Panc1 (cell line): ENCODE results near the gene CC2D1A.

Source experiments
- TF ChIP-seq, protein P1 (sequence below), 2 experiments: IDR thresholded peaks; 2 replicates each; pipeline ENCODE4 v1.6.1; 2011 to 2012; ENCODE audit warnings: low read depth in 2 of 2, control low read depth in 1 of 2, low read length in 1 of 2, mild to moderate bottlenecking in 1 of 2, moderate library complexity in 1 of 2; ENCODE audit not compliant: insufficient read depth in 1 of 2
- TF ChIP-seq, protein P2 (sequence below): fragments of 450-650 bp; IDR thresholded peaks from 2 replicates; pipeline ENCODE4 v1.5.1; 2017; ENCODE audit warnings: mild to moderate bottlenecking

DNA sequence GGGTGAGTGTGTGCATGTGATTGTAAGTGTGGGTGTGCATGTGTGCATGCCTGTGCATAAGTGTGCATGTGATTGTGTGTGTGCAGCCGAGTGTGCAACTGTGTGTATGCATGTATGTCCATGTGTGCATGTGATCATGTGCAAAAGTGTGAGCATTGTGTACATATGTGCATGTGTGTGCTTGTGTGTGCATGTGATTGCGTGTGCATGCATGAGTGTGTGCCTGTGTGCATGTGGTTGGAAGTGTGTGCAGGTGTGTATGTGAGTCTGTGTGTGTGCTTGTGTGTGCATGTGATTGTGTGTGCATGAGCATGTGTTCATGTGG is 28.7 kb downstream of the CC2D1A start:
- TF ChIP-seq, protein P1, sequence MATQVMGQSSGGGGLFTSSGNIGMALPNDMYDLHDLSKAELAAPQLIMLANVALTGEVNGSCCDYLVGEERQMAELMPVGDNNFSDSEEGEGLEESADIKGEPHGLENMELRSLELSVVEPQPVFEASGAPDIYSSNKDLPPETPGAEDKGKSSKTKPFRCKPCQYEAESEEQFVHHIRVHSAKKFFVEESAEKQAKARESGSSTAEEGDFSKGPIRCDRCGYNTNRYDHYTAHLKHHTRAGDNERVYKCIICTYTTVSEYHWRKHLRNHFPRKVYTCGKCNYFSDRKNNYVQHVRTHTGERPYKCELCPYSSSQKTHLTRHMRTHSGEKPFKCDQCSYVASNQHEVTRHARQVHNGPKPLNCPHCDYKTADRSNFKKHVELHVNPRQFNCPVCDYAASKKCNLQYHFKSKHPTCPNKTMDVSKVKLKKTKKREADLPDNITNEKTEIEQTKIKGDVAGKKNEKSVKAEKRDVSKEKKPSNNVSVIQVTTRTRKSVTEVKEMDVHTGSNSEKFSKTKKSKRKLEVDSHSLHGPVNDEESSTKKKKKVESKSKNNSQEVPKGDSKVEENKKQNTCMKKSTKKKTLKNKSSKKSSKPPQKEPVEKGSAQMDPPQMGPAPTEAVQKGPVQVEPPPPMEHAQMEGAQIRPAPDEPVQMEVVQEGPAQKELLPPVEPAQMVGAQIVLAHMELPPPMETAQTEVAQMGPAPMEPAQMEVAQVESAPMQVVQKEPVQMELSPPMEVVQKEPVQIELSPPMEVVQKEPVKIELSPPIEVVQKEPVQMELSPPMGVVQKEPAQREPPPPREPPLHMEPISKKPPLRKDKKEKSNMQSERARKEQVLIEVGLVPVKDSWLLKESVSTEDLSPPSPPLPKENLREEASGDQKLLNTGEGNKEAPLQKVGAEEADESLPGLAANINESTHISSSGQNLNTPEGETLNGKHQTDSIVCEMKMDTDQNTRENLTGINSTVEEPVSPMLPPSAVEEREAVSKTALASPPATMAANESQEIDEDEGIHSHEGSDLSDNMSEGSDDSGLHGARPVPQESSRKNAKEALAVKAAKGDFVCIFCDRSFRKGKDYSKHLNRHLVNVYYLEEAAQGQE (IDR thresholded peaks at IDR 0.05; ENCODE audit: insufficient read depth in 1 of 2, low read depth in 2 of 2, low read length in 1 of 2), result no peak
- TF ChIP-seq, protein P2, sequence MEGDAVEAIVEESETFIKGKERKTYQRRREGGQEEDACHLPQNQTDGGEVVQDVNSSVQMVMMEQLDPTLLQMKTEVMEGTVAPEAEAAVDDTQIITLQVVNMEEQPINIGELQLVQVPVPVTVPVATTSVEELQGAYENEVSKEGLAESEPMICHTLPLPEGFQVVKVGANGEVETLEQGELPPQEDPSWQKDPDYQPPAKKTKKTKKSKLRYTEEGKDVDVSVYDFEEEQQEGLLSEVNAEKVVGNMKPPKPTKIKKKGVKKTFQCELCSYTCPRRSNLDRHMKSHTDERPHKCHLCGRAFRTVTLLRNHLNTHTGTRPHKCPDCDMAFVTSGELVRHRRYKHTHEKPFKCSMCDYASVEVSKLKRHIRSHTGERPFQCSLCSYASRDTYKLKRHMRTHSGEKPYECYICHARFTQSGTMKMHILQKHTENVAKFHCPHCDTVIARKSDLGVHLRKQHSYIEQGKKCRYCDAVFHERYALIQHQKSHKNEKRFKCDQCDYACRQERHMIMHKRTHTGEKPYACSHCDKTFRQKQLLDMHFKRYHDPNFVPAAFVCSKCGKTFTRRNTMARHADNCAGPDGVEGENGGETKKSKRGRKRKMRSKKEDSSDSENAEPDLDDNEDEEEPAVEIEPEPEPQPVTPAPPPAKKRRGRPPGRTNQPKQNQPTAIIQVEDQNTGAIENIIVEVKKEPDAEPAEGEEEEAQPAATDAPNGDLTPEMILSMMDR, result no peak
